HEK293T (cell line): ENCODE measurements around the gene CTSH.

Experiments
- ARNT ChIP-seq: fragments of 450-650 bp; IDR thresholded peaks from 2 replicates; pipeline ENCODE4 v1.6.1; 2017; ENCODE audit warnings: mild to moderate bottlenecking
- BHLHE40 ChIP-seq: fragments of 450-650 bp; IDR thresholded peaks from 2 replicates; pipeline ENCODE4 v1.6.1; 2016; ENCODE audit warnings: mild to moderate bottlenecking, moderate library complexity, borderline replicate concordance
- CTBP1 ChIP-seq: fragments of 450-650 bp; IDR thresholded peaks from 2 replicates; pipeline ENCODE4 v1.6.1; 2016; ENCODE audit warnings: borderline replicate concordance
- ELF4 ChIP-seq: fragments of 450-650 bp; IDR thresholded peaks from 2 replicates; pipeline ENCODE4 v1.6.1; 2017; ENCODE audit warnings: antibody characterized with exemption
- FOXK2 ChIP-seq: fragments of 450-650 bp; IDR thresholded peaks from 2 replicates; pipeline ENCODE4 v1.6.1; 2016; ENCODE audit warnings: mild to moderate bottlenecking
- FOXM1 ChIP-seq: fragments of 450-650 bp; IDR thresholded peaks from 2 replicates; pipeline ENCODE4 v1.6.1; 2017; ENCODE audit warnings: mild to moderate bottlenecking, borderline replicate concordance
- LEF1 ChIP-seq: fragments of 450-650 bp; IDR thresholded peaks from 2 replicates; pipeline ENCODE4 v1.6.1; 2017; ENCODE audit warnings: mild to moderate bottlenecking, borderline replicate concordance
- NFRKB ChIP-seq: fragments of 450-650 bp; IDR thresholded peaks from 2 replicates; pipeline ENCODE4 v1.6.1; 2016; ENCODE audit warnings: mild to moderate bottlenecking, moderate library complexity
- PKNOX1 ChIP-seq: fragments of 450-650 bp; IDR thresholded peaks from 2 replicates; pipeline ENCODE4 v1.6.1; 2016
- SP1 ChIP-seq: fragments of 450-650 bp; IDR thresholded peaks from 2 replicates; pipeline ENCODE4 v1.6.1; 2017
- SUZ12 ChIP-seq: fragments of 450-650 bp; IDR thresholded peaks from 2 replicates; pipeline ENCODE4 v1.6.1; 2016; ENCODE audit warnings: mild to moderate bottlenecking
- TARDBP ChIP-seq: fragments of 450-650 bp; IDR thresholded peaks from 2 replicates; pipeline ENCODE4 v1.6.1; 2016
- ZNF384 ChIP-seq: fragments of 450-650 bp; IDR thresholded peaks from 2 replicates; pipeline ENCODE4 v1.6.1; 2016

- TF ChIP-seq SUZ12 (no peak), SP1 (no peak), LEF1 (no peak), BHLHE40 (no peak), TARDBP (no peak), ZNF384 (no peak), ARNT (no peak), ELF4 (no peak), NFRKB (no peak), PKNOX1 (no peak), FOXM1 (no peak), CTBP1 (no peak), FOXK2 (no peak)
Observed at GRCh38 chr15:78881681-78882080, 63.2 kb downstream of the CTSH start.
